NCI-H82 treated with DMSO at 0.1 percent for 48 hours (cell line): ENCODE data around the gene SCYL3.
"Not testable (repeated sequence)": the region's sequence is repeated elsewhere in the genome, so short reads cannot be mapped to it uniquely, and the experiment has no call there.

ENCODE experiments used
- DNase-seq: peaks from one replicate; lab custom pipeline; 2025; ENCODE audit not compliant: unreplicated experiment; lab: John Stamatoyannopoulos, UW

Gene SCYL3

DNA sequence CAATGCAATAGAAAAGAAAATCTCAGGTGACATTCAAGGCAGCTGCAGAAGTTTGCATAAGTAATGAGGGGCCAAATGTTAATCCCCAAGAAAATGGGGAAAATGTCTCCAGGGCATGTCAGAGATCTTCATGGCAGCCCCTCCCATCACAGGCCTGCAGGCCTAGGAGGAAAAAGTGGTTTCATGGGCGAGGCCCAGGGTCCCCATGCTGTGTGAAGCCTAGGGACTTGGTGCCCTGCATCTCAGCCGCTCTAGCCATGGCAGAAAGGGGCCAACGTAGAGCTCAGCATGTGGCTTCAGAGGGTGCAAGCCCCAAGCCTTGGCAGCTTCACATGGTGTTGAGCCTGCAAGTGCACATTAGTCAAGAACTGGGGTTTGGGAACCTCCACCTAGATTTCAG, 21.7 kb downstream of the SCYL3 start:
- DNase-seq: not testable (repeated sequence)

DNA sequence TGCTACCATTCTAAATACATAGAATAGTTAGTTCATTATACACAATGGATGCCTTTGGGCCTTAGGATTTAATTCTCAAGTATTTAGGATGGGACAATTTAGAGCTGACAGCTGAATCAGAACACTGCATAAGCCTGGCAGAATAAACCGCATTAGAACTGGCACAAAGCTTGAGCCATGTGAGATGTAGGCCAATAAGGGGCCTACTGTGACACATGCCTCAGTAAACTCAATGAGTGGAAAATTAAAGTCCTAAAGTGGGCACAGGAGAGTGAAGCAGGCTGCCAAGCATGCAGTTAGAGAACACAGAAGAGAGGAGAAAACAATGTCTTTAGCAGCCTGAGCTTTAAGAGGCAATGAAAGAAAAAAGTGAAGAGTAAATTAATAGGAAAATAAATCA, 24.3 kb downstream of the SCYL3 start:
- DNase-seq: no peak

DNA sequence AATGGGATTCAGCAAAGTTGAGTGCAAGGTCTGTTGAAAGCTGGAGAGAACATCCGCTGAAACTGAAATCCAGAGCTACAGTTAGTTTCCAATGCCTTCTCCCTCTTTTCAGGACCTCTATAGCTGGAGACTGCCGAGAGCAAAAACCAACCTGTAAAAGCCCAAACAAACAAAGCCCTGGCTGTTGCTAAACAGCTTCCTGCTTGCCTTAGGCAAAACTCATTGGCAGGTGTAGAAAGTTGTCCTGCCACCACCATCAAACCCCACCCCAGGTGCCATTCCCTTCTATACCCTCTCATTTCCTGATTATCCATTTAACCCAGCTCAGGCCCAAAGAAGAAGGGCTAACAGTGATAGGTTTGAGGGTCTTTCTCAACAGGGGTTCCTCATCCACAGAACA, 24.7 kb downstream of the SCYL3 start:
- no peak for DNase-seq

DNA sequence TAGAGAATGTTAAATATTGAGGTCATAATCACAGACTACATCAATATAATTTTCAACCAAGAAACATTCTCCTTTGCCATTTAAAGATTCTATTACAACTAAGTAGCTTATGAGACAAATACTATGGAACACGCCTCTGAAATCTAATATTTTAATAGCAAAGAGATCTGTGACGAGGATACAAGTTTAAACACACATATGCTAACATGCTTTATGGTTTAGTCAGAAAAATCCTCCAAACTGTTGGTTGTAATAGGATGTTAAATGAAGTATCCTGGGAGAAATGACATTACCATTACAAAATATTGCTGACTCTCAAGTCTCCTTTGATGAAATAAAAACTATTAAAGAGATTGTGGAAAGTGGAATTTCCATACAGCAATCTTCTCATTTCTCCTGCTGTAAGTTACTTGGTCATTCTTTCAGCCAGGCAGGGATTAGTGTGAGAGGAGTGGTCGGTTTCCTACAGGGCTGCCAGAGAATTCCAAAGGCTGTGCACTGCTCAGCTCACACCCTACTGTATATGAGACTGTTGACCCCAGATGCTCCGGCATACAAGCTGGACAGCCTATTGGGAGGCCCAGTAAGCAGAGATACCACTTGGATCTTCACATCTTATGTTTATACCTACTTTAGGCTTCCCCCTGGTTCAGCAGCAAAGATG, 26.6 kb downstream of the SCYL3 start:
- no peak for DNase-seq

DNA sequence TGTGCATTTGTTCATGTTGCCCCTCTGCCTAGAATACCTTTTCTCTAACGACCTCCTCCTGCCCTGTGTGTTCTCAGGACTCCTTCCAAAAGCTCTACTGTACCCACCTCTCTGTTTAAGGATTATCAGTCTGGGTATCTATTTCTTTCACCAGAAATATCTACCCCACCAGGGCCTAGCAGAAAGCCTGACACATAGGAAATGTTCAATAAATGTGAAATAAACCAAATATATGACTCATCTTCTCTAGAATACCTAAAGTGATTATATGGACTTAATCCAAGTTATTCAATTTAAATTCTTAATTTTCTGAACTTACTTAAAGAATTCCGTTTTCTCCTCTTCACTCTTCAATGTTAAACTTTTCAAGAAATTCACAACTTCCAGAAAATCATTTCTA, 27.1 kb downstream of the SCYL3 start:
- DNase-seq: no peak

DNA sequence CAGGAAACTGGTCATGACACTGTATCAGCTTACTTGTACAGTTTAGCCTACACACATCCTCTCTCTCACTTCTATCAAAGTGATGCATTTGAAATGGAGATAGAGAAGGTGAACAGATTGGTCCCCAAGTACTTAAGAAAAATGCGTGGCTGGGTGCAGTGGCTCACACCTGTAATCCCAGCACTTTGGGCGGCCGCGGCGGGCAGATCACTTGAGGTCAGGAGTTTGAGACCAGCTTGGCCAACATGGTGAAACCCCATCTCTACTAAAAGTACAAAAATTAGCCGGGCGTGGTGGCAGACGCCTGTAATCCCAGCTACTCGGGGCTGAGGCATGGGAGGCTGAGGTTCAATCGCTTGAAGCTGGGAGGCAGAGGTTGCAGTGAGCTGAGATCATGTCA, 29.2 kb downstream of the SCYL3 start:
- not testable (repeated sequence) for DNase-seq

DNA sequence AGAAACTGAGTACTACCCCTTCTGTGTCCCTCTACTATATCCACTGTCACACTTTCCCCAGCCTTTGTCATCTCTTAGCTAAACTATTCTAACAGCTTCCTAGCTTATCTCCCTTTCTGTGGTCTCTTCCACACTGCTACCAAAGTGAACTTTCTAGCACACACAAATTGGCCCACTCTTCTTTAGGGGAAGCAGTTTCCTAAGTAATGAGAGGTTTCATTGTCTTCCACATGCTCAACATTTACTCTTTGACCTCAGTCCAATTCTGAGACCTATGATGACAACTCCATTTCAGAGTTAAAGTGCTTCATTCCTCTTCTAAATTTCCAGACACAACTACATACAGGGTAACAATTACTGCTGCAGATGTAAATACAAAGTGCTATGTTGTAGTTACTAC, 32.9 kb downstream of the SCYL3 start:
- DNase-seq: no peak

DNA sequence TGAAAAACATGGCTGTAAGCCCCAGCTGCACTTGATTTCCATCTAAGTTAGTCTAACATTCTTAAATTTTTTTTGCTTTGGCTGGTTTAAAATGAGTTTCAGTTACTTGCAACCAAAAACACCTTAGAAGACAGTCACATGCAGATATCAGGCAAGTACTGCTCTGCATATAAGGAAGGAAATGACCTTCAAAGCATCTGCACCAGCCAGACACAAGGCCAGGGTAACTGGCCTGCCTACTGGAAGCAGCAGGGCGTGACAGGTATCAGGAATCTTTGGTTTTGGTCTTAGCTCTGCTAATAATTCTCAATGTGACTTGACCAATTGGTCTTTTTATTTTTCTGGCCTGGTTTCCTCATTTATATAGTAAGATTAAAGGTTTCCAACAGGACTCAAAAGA, 33.5 kb downstream of the SCYL3 start:
- no peak for DNase-seq

DNA sequence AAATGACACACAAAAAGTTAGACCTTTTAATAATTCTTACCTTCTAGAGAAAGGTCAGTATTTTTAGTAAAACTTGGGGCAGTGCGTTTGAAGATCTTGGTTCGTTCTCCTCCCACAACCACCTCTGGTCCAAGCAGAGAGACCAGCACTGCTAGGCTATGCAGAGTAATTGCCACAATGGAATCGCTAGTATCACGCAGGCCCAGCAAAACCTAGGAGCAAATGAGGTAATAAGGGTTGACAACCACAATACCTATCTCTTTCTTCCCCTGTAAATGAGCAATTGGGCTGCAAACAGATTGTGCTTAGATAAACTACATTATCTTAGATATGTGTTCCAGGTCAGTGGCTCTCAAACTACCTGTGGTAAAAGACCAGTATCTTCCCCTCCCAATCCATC, 34.7 kb downstream of the SCYL3 start:
- no peak for DNase-seq

DNA sequence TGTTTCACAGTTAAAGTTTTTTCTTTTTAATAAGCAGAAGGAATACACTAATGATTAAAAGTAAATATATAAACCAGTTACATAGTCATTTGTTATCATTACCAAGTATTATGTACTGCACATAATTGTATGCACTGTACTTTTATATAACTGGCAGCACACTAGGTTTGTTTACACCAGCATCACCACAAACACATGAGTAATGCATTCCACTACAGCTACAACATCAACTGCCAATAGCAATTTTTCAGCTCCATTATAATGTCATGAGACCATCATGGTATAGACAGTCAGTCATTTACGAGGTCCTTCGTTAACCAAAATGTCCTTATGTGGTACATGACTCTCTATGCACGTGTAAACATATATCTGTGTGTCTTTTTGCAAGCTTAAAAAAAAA, 35.2 kb downstream of the SCYL3 start:
- no peak for DNase-seq

DNA sequence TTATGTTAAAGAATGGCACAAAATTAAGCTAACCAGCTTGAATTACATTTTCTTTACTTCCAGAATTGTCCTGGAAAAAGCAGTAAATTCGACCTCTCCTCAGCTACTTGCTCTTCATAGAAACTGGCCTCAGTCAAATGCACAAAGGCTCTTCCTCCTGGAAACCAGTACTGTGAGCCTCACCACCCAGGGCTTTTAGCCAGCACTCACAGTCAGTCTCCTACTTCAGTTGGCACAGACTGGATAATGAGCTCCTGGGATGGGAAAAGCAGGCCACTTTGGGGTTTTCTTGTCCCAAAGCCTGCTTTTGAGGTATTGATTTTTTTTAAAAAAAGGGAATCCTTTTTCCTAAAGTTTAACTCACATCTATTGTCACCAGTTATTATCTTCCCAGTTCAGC, 40.4 kb downstream of the SCYL3 start:
- no peak for DNase-seq

DNA sequence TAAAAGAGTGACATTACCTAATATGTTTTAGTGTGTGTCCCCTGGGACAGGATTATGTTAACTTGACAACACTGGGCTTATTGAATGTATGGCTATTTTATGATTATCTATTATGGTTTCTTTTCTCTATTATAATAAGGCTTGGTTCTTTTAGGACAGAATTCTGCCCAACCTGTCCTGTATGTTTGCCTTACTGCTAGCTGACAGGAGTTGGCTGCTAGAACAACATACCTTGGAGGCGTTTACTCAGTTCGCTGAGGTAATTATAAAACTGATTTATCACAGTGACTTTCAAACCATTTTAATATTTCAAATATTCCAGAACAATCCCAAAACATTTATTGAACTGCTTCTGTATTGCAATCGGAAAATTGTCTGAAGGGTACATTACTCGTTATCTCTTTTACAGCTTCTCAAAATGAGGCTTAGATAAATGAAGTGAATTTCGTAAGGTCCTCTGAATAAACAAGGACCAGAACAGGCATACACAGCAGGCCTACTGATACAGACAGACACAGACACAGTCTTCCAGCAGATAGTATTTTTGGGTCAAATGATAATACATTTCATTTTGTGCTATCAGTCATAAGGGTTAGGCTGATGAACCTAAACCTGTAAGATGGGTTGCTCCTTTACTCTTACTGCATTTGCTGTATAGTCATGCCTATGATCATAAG, 44.2 kb downstream of the SCYL3 start:
- no peak for DNase-seq

DNA sequence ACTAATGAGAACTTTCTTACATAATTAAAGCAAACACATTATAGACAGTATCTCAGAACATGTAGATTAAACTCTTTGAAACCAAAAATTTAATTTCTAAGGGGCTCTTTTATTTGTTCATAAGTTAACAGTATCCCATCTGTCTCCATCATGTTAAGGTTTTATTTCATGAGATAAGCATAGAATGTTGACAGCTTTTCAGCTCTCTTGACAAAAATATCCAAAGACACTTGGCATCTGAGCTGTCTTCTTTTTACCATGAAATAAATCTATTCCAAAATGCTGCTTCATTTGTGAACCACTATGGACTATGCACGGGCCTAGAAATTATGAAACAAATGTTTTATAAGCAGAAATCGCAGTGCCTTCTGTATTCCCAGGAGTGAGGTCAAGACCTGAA, 45.2 kb downstream of the SCYL3 start:
- no peak for DNase-seq

DNA sequence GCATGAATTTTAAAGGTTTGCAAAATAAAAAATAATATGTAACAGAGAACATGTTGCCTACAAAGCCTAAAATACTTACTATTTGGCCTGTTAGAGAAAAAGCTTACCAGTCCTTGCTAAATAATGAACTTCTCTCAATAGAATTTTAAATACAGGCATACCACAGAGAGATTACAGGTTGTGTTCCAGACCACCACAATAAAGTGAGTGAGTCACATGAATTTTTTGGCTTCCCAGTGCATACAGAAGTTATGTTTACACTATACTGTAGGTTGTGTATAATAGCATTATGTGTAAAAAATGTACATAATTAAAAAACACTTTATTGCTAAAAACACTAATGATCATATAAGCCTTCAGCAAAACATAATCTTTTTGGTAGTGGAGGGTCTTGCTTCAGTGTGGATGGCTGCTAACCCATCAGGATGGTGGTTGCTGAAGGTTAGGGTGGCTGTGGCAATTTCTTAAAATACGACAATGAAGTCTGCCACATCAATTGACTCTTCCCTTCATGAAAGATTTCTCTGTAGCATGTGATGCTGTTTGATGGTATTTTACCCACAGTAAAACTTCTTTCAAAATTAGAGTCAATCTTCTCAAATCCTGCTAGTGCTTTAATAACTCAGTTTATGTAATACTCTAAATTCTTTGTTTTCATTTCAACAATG, 48.6 kb downstream of the SCYL3 start:
- no peak for DNase-seq

DNA sequence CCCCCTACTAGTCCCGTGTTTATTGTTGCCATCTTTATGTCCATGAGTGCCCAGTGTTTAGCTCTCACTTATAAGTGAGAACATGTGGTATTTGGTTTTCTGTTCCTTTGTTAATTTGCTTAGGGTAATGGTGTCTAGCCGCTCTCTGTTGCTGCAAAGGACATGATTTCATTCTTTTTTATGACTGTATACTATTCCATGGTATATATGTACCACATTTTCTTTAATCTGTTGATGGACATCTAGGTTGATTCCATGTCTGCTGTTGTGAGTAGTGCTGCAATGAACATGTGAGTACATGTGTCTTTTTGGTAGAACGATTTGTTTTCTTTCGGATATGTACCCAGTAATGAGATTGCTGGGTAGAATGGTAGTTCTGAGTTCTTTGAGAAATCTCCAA, 54.8 kb downstream of the SCYL3 start:
- no peak for DNase-seq

DNA sequence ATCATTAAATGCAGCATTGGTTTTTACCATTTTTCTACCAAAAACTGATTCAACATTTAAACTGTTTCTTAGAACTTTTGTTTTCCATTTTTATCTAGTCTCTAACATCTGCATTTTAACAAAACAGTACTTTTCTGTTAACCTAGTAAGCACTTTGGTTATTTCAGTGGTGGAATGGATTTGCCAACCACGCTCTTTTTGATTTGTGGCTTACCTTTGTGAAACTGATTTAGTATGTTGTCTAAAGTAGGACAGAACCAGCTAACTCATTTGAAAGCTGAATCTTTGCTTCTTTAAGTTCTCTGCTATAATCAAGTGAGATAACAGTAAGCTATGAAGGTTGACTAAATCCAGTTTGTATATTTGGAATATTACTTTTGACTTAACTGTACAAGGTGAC, 57.5 kb downstream of the SCYL3 start:
- DNase-seq: no peak

DNA sequence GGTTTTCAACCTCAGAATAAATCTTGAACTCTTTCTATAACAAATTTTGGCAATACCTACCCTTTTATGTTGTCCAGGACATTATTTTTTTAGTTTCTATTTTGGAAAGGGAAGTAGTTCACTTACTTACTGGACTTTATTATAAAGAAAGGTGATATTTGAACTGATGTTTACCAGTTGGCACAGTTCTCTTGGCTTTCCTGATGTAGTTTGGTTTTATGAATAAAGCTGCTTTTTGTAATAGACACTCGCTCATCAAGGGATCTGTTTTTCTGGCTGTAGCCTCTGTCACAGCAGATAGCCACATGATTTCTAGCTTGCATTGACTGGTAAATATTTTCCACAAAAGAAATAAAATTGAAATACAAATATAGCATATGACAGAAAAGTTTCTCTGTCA, 58.0 kb downstream of the SCYL3 start:
- no peak for DNase-seq

DNA sequence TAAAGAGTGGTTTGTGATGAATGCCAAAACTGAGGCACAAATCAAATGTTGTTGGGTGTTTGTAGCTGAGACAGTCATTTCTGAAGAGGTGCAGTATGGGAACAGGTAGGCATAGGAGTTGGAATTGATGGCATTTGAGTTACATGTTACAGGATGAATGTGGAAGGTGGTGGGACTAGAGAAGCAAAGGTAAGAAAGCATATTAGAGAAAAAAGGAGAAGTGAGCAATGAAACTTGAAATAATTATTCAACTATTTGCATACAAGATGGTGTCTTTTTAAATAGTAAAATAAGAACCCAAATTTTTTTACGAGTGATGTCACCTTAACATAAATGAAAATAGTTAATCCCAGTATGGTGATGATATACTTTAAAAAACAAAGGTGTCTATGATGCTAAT, 58.8 kb downstream of the SCYL3 start:
- DNase-seq: no peak

DNA sequence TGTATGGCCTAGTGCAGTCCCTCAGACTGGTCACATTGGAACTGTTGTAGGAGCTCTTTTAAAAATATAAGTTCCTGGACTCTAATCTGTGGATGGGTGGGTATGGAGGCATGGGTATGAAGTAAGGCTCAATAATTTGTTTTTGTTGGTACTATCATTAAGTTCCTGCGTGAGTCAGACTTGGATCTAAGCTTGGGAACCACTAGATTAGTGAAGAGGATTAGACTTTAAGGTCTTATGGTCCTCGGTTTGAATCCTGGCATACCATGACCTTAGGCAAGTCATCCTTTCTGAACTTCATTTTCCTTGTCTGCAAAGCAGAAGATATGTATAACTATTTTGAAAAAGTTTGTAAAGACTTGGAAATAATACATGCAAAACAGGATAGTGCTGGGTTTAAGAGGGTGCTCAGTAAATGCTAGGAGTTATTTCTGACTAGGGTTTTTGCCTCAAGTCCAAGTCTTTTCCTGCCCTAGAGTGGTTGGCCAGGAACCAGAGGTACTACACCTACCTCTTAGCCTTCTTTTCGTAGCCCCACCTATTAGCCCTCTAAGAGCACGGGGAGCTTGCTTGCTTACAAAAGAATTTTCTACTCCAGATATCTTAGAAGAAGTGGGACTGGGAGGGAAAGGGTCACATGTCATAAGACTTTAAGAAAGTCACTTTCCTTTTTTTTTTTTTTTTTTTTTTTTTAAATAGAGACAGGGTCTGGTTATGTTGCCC, 60.4 kb downstream of the SCYL3 start:
- no peak for DNase-seq

DNA sequence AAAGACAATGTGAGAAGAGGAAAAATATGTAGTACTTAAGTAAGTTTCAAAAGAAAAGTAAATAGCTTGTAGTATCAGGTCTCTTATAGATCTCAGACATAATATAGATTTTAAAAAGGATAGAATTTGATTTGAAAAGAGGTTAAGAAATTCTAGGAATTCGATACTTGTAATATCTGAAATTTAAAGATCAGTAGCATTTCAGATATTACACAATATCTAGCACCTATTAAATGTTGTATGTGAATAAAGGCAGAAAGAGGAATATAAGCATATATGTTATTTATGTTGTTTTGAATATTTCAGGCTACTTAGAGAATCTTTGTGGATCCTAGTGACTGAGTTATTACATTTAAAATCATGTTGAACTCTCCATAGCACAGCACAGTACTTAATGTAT, 64.0 kb downstream of the SCYL3 start:
- DNase-seq: no peak

DNA sequence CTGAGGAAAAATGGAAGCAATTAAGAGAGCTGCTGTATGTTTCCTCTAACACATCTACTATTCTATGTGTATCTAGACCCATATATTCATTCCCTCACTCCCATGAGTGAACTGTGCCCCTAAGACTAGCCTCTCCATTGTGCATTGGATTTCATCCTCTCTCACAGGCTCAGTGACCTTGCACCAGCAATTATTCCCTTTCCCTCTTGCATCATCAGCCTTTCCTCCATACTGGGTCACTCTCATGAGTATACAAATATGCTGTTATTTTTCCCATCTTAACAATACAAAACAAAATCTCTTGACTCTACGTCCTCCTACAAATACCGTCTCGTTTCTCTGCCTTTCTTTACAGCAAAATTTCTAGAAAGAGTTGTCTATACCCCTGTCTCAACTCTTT, 69.5 kb downstream of the SCYL3 start:
- no peak for DNase-seq

DNA sequence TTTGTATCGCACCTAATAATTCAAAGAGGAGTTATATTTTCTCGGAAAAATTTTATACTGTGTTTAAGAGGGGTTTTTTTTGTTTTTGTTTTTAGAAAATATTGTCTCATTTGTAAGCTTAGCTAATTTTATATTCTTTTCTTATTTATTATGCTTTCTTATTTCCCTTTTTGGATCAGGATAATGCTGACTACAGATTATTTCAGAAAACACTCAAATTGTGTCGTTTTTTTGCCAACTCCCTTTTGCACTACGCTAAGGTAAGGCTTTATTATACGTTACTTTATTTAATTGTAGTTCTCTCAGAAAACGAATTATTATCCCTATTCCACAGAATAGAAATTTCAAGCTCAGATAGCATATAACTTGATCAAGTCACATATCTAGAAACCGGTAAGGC, 72.2 kb downstream of the SCYL3 start:
- no peak for DNase-seq
